ENCODE data around the gene IZUMO4. TPM values are rescaled to one million over a fixed set of nuclear protein-coding genes. Genes with fewer than 3 reads are reported as not detected.

IZUMO4 gene
- polyA plus RNA-seq, 1 donor from 2014 or later = 39.3 TPM

DNA sequence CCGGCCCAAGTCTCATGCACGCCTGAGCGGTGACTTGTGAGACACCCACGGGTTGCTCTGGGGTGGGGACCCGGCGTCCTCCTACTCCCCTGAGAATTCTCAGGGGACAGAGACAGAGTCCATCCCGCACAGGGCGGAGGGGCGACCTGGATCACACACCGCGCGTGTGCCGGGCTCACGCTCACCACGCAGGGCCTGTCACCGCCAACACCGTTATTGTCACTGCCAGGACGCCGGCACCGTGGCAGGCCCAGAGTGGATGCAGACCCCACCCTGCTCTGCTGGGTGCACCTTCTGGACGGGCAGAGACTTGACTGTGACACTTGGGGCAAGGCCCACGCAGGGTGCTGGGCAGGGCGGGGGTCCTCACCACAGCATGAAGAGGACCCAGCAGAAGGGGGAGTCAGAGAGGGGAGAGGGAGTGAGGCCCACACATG is 16.8 kb upstream of the IZUMO4 start:
- Histone ChIP-seq H3K79me2 (replicated peaks; ENCODE audit: insufficient read depth, low read length) (no peaks in the 10 kb centered on the region), H3K9me3 (ENCODE audit: low read length) (no peaks in the 10 kb centered on the region), H3K9me2 (ENCODE audit: insufficient read depth, low read length) (no peaks in the 10 kb centered on the region), H4K20me1 (ENCODE audit: insufficient read depth) (no peaks in the 10 kb centered on the region), H3K4me3 (ENCODE audit: low read length) (no peak overlapping the region), H2AFZ (ENCODE audit: low read depth, low read length) (no peak overlapping the region), H3K27ac (ENCODE audit: low read length) (no peak overlapping the region), H3K27me3 (ENCODE audit: insufficient read depth, low read depth, low read length) (no peaks in the 10 kb centered on the region), H3K36me3 (ENCODE audit: insufficient read depth, low read length) (no peaks in the 10 kb centered on the region), H3K9ac (ENCODE audit: low read length) (no peak overlapping the region), H3F3A (ENCODE audit: insufficient read depth, low read length, poor library complexity, severe bottlenecking) (no peaks in the 10 kb centered on the region), H3K4me2 (ENCODE audit: low read length) (no peak overlapping the region)
- TF ChIP-seq TAF1 (IDR thresholded peaks at IDR 0.05; ENCODE audit: low read depth) (no peak), EP300 (conservative IDR thresholded peaks at IDR 0.05; ENCODE audit: poor library complexity, severe bottlenecking) (no peak), MXI1 (conservative IDR thresholded peaks at IDR 0.05; ENCODE audit: poor library complexity, severe bottlenecking) (no peak), REST (IDR thresholded peaks at IDR 0.05; ENCODE audit: borderline replicate concordance) (no peak), RAD21 (conservative IDR thresholded peaks at IDR 0.05) (no peak), SMC3 (conservative IDR thresholded peaks at IDR 0.05; ENCODE audit: poor library complexity) (no peak), EZH2 (IDR thresholded peaks at IDR 0.05; ENCODE audit: borderline replicate concordance, insufficient read depth, low read length, poor library complexity, severe bottlenecking) (no peak), POLR2AphosphoS5 (IDR thresholded peaks at IDR 0.05) (no peak), CTCF (IDR thresholded peaks at IDR 0.05; ENCODE audit: poor library complexity, severe bottlenecking) (no peak)

DNA sequence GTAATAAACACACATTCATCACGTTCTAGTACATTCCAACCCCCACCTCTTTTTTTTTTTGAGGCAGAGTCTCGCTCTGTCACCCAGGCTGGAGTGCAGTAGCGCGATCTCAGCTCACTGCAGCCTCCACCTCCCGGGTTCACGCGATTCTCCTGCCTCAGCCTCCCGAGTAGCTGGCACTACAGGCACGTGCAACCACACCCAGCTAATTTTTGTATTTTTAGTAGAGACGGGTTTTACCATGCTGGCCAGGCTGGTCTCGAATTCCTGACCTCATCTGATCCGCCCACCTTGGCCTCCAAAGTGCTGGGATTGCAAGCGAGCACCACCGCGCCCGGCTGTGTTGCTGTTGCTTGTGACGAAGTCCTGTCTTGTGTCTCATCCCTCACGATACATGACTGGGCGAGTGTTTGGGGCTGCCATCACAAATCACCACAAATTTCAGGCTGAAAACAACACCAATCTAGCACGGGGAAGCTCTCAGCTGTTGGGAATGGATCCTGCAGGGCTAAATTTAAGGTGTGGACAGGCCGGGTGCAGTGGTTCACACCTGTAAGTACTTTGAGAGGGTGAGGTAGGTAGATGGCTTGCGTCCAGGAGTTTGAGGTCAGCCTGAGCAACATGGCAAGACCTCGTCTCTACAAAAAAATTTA is 16.3 kb upstream of the IZUMO4 start:
- Histone ChIP-seq H2AFZ (ENCODE audit: low read depth, low read length) (no peak overlapping the region), H3K27me3 (ENCODE audit: insufficient read depth, low read depth, low read length) (no peaks in the 10 kb centered on the region), H3K79me2 (replicated peaks; ENCODE audit: insufficient read depth, low read length) (no peaks in the 10 kb centered on the region), H3K9ac (ENCODE audit: low read length) (no peak overlapping the region), H3K27ac (ENCODE audit: low read length) (no peak overlapping the region), H3K9me3 (ENCODE audit: low read length) (no peaks in the 10 kb centered on the region), H3K36me3 (ENCODE audit: insufficient read depth, low read length) (no peaks in the 10 kb centered on the region), H3K9me2 (ENCODE audit: insufficient read depth, low read length) (no peaks in the 10 kb centered on the region), H3F3A (ENCODE audit: insufficient read depth, low read length, poor library complexity, severe bottlenecking) (no peaks in the 10 kb centered on the region), H4K20me1 (ENCODE audit: insufficient read depth) (no peaks in the 10 kb centered on the region), H3K4me2 (ENCODE audit: low read length) (no peak overlapping the region), H3K4me3 (ENCODE audit: low read length) (no peak overlapping the region)
- TF ChIP-seq POLR2AphosphoS5 (IDR thresholded peaks at IDR 0.05) (no peak), CTCF (IDR thresholded peaks at IDR 0.05; ENCODE audit: poor library complexity, severe bottlenecking) (no peak), EP300 (conservative IDR thresholded peaks at IDR 0.05; ENCODE audit: poor library complexity, severe bottlenecking) (no peak), REST (IDR thresholded peaks at IDR 0.05; ENCODE audit: borderline replicate concordance) (no peak), MXI1 (conservative IDR thresholded peaks at IDR 0.05; ENCODE audit: poor library complexity, severe bottlenecking) (no peak), TAF1 (IDR thresholded peaks at IDR 0.05; ENCODE audit: low read depth) (no peak), EZH2 (IDR thresholded peaks at IDR 0.05; ENCODE audit: borderline replicate concordance, insufficient read depth, low read length, poor library complexity, severe bottlenecking) (no peak), RAD21 (conservative IDR thresholded peaks at IDR 0.05) (no peak), SMC3 (conservative IDR thresholded peaks at IDR 0.05; ENCODE audit: poor library complexity) (no peak)
